HFF-Myc (cell line): ENCODE data around the gene DHPS.
A peak's percentile ranks its signal among the peaks of the same experiment; 100 is the strongest.

Source experiments
- DNase-seq: peaks from one replicate; pipeline ENCODE4 v3.0.0-alpha.2; 2011; ENCODE audit warnings: low read depth; ENCODE audit errors: extremely low read depth
- H3K4me3 ChIP-seq: replicated peaks from 2 replicates; pipeline ENCODE4 v1.5.1; 2011; ENCODE audit warnings: low read depth, mild to moderate bottlenecking, control low read depth, low read length
- CTCF ChIP-seq: IDR thresholded peaks from 2 replicates; pipeline ENCODE4 v1.5.1; 2012; ENCODE audit warnings: mild to moderate bottlenecking, low read depth, low read length, control low read depth; ENCODE audit errors: missing control alignments

Gene DHPS

GRCh38 chr19:12723381-12723640 lies 41.6 kb upstream of the DHPS start:
- H3K4me3 ChIP-seq, result peak overlapping the region; percentile 74
- TF ChIP-seq CTCF, result no peak
- DNase-seq, result no peak

- TF ChIP-seq CTCF, result no peak
- peak overlapping the region; percentile 74 for H3K4me3 ChIP-seq
- DNase-seq, result peak; percentile 97
These were observed 41.1 kb upstream of the DHPS start for GRCh38 chr19:12722566-12723380.

- no peak for TF ChIP-seq CTCF
- no peak for DNase-seq
- peak overlapping the region; percentile 74 for H3K4me3 ChIP-seq
These were observed 40.2 kb upstream of the DHPS start for GRCh38 chr19:12721656-12722565.

- no peak for TF ChIP-seq CTCF
- no peak for DNase-seq
- peak overlapping the region; percentile 74 for H3K4me3 ChIP-seq
These were observed 39.4 kb upstream of the DHPS start for GRCh38 chr19:12720851-12721655.

- TF ChIP-seq CTCF, result no peak
- peak overlapping the region; percentile 74 for H3K4me3 ChIP-seq
- DNase-seq, result no peak
These were observed 38.6 kb upstream of the DHPS start for GRCh38 chr19:12720296-12720695.

GRCh38 chr19:12715929-12716328 lies 34.2 kb upstream of the DHPS start:
- no peak overlapping the region for H3K4me3 ChIP-seq
- no peak for TF ChIP-seq CTCF
- no peak for DNase-seq
